Stomach (tissue), 4 donors: ENCODE measurements around the gene VEGFA.

Experiments used
- EP300 ChIP-seq: sonication (generic); formaldehyde crosslinking; IDR thresholded peaks from one replicate; pipeline ENCODE4 v1.6.1; 2017; ENCODE audit warnings: antibody characterized with exemption
- TF ChIP-seq, protein P1 (sequence below), 7 experiments: fragments of 450-650 bp in 4 of 7; fragments of 200-600 bp in 3 of 7; sonication (generic) in 3 of 7; IDR thresholded peaks; one replicate each; pipeline ENCODE4 v1.5.1; 2016 to 2019; ENCODE audit warnings: antibody characterized with exemption in 7 of 7, control low read depth in 2 of 7, mild to moderate bottlenecking in 1 of 7

DNA sequence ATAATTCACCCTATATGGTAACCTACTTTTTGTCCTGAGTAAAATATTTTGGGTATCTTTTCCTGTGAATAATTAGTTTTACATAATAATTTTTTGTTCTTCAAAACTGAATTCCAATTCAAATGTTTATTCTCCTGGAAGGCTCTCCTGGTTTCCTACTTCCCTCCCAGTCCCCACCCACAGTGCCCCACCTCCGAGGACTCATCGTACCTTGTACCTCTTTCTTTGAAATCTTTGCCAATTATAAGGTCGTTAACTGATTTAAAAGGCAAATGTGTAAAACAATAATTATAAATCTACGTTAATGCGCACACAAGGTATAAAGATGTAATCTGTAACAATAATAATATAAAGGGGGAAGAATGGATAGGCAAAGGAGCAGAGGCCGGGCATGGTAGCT is 40.5 kb upstream of the VEGFA start:
- TF ChIP-seq, protein P1, sequence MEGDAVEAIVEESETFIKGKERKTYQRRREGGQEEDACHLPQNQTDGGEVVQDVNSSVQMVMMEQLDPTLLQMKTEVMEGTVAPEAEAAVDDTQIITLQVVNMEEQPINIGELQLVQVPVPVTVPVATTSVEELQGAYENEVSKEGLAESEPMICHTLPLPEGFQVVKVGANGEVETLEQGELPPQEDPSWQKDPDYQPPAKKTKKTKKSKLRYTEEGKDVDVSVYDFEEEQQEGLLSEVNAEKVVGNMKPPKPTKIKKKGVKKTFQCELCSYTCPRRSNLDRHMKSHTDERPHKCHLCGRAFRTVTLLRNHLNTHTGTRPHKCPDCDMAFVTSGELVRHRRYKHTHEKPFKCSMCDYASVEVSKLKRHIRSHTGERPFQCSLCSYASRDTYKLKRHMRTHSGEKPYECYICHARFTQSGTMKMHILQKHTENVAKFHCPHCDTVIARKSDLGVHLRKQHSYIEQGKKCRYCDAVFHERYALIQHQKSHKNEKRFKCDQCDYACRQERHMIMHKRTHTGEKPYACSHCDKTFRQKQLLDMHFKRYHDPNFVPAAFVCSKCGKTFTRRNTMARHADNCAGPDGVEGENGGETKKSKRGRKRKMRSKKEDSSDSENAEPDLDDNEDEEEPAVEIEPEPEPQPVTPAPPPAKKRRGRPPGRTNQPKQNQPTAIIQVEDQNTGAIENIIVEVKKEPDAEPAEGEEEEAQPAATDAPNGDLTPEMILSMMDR (IDR thresholded peaks at IDR 0.05): no peak
- no peak for TF ChIP-seq EP300
